Jurkat, Clone E6-1 (cell line): ENCODE results near the gene EIF3A.
"Not testable (repeated sequence)": the region's sequence is repeated elsewhere in the genome, so short reads cannot be mapped to it uniquely, and the experiment has no call there.

Experiments used
- DNase-seq: peaks from one replicate; pipeline ENCODE4 v3.0.0-alpha.2; 2011; ENCODE audit warnings: low read depth, low spot score
- H3K4me3 ChIP-seq: 2 replicates; pipeline ENCODE4 v1.5.1; 2011; ENCODE audit warnings: mild to moderate bottlenecking, low read length, control low read depth, moderate library complexity

Gene EIF3A

GRCh38 chr10:119059557-119059956, 21.1 kb downstream of the EIF3A start:
- H3K4me3 ChIP-seq = no peak overlapping the region
- DNase-seq = no peak

- no peak for DNase-seq
Measured at GRCh38 chr10:119058010-119058409, 22.6 kb downstream of the EIF3A start.

DNA sequence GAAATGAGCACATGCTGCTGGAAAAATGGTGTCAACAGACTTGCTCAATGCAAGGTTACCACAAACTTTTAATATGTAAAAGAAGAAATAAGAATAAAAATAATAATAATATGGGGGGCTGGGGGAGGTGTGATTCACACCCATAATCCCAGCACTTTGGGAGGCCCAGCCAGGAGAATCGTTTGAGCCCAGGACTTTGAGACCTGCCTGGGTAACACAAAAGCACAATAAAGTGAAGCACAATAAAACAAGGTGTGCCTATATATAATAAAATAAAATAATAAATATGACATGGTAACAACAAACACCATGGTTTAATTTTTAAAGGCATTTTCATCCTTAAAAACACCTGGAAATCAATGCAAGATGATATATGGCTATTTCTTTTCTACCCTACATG, 25.1 kb downstream of the EIF3A start:
- no peak for DNase-seq
- H3K4me3 ChIP-seq = no peak overlapping the region

More at GRCh38 chr10:119058010-119058409, 22.6 kb downstream of the EIF3A start:
- H3K4me3 ChIP-seq = no peak overlapping the region

GRCh38 chr10:119051775-119052174, 28.8 kb downstream of the EIF3A start:
- DNase-seq = no peak
- H3K4me3 ChIP-seq = no peak overlapping the region

GRCh38 chr10:119049777-119050176, 30.8 kb downstream of the EIF3A start:
- no peak overlapping the region for H3K4me3 ChIP-seq

DNA sequence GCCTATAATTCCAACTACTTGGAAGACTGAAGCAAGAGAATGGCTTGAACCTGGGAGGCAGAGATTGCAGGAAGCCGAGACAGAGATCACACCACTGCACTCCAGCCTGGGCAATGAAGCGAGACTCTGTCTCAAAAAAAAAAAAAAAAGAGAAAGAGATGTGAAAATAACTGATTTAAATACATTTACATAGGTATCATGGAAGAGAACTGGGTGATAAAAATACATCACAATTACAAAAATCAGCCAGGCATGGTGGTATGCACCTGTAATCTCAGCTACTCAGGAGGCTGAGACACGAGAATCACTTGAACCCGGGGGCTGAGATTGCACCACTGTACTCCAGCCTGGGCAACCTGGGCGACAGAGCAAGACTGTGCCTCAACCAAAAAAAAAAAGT, 31.3 kb downstream of the EIF3A start:
- H3K4me3 ChIP-seq = no peak overlapping the region
- no peak for DNase-seq

More at GRCh38 chr10:119049777-119050176, 30.8 kb downstream of the EIF3A start:
- DNase-seq = no peak

DNA sequence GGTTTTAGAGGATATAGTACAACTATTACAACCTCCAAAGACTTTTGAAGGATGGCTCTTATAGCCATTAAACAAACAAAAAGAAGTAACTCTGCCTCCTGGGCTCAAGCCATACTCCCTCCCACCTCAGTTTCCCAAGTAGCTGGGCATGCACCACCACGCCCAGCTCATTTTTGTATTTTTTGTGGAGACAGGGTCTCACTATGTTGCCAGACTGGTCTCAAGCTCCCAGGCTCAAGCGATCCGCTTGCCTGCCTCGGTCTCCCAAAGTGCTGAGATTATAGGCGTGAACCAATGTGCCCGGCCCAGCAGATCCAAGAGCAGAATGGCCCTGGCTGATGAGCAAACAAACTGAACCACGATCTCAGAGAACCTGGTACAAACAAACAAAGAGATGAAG, 35.1 kb downstream of the EIF3A start:
- H3K4me3 ChIP-seq = no peak overlapping the region
- DNase-seq = no peak

DNA sequence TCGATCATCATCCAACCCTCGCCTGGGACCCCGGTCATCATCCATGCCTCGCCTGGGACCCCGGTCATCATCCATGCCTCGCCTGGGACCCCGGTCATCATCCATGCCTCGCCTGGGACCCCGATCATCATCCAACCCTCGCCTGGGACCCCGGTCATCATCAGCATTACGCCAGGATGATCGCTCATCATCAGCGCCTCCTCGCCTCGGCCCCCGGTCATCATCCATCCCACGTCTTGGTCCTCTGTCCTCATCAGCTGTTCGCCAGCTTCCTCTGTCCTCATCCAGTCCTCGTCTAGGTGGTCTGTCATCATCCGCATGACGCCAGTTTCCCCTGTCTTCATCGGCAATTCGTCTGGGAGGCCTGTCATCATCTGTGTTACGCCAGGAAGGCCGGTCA, 38.4 kb downstream of the EIF3A start:
- no peak for DNase-seq
- H3K4me3 ChIP-seq = no peak overlapping the region

DNA sequence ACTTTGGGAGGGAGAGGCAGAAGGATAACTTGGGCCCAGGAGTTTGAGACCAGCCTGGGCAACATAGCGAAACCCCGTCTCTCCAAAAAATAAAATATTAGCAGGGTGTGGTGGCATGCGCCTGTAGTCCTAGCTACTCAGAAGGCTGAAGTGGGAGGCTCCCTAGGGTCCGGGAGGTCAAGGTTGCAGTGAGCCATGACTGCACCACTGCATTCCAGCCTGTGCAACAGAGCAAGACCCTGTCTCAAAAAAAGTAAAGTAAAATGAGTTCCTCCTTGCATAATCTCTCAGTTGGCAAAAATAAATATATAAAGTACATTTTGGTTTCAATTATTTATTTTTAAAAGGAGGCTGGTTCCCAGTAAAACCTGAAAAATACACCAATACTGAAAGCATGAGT, 39.3 kb downstream of the EIF3A start:
- H3K4me3 ChIP-seq = no peak overlapping the region
- DNase-seq = no peak

DNA sequence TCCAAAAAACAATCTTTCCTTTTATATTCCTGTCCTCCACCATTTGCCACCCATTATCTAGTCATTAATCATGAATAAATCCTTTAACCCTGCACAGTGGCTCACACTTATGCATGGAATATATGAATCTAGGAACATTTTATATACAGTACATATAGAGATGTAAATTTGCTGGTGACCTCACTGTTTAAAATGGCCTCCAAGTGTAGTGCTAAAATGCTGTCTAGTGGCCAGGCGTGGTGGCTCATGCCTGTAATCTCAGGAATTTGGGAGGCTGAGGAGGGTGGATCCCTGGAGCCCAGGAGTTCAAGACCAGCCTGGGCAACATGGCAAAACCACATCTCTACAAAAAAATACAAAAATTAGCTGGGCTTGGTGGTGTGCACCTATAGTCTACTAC, 41.5 kb downstream of the EIF3A start:
- DNase-seq = no peak
- H3K4me3 ChIP-seq = no peak overlapping the region

DNA sequence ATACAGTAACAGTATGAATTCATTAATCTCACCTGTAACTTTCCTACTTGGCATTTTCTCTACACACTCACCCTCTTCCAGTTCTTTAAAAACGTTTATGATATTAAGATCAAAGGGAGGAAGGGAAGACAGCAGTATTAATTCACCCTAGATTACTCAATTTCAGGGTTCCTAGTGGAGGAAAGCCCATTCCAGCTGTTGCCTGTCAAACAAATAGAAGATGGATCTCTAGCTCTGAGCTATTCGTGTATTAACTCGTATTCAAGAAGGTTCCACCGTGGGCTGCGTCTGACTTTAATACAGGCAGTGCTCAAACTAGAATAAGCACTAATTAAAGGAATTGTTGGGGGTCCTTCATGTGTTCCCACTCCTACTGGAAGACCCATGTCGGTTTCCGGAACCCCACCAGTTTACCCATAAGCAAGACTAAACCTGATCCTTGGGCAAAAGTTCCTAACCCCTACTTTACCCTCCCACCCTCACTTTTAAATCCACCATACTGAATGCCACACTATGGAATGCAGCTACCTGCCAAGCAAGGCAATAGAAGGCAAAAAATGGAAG, 49.0 kb downstream of the EIF3A start:
- no peak for DNase-seq
- no peak overlapping the region for H3K4me3 ChIP-seq

GRCh38 chr10:119030421-119031250, 50.0 kb downstream of the EIF3A start:
- peak overlapping the region; percentile 48 for H3K4me3 ChIP-seq
- peak; percentile 66 for DNase-seq

- peak within 1 kb of the TSS; percentile 48 for H3K4me3 ChIP-seq
- DNase-seq = no peak
Measured at GRCh38 chr10:119029613-119030420, 50.8 kb downstream of the EIF3A start, which contains the start of gene NANOS1. NANOS1 (plus strand) TSS chr10:119029714; CDS start chr10:119029802, 88 bp downstream.

GRCh38 chr10:119028900-119029612, 51.6 kb downstream of the EIF3A start:
- peak overlapping the region; percentile 32 for H3K4me3 ChIP-seq
- peak; percentile 88 for DNase-seq

DNA sequence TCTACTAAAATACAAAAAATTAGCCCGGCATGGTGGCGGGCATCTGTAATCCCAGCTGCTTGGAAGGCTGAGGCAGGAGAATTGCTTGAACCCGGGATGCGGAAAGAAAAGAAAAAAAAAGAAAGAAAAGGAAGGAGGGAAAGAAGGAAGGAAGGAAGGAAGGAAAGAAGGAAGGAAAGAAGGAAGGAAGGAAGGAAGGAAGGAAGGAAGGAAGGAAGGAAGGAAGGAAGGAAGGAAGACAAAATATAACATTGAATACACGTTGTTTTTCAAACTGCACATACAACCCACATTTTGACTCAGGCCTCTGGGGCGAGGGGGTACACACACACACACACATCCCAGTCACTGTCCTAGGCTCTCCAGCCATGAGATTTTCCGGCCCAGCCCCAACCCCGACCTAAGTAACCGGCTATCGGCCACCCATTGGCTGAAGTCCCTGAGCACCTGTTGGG, 52.1 kb downstream of the EIF3A start:
- DNase-seq, H3K4me3 ChIP-seq: not testable (repeated sequence)

GRCh38 chr10:119026301-119027110, 54.1 kb downstream of the EIF3A start:
- DNase-seq = no peak
- no peak overlapping the region for H3K4me3 ChIP-seq

- no peak for DNase-seq
- no peak overlapping the region for H3K4me3 ChIP-seq
Measured at GRCh38 chr10:119025776-119026175, 54.8 kb downstream of the EIF3A start.

- H3K4me3 ChIP-seq = no peak overlapping the region
- no peak for DNase-seq
Measured at GRCh38 chr10:119025336-119025735, 55.3 kb downstream of the EIF3A start.
